B cell (primary cell): Measurements from ENCODE around the gene RBP4. TPM values are rescaled to one million over a fixed set of nuclear protein-coding genes. Genes with fewer than 3 reads are reported as not detected.

Source experiments
- ATAC-seq: fragments of 200-7000 bp; cut with Tn5 transposase; one replicate; pipeline ENCODE4 v1.10.0; 2021; ENCODE audit warnings: low read depth, mild to moderate bottlenecking, moderate number of reproducible peaks, moderate library complexity
- CTCF ChIA-PET: fragments of 350-600 bp; sonication (Branson Sonifier 250); formaldehyde crosslinking; loops from one replicate; lab custom pipeline; 2021; ENCODE audit warnings: antibody characterized with exemption, inconsistent platforms; lab: Charles Lee
- POLR2A ChIA-PET: fragments of 350-600 bp; sonication (Branson Sonifier 250); formaldehyde crosslinking; loops from one replicate; lab custom pipeline; 2021; ENCODE audit warnings: antibody characterized with exemption; lab: Charles Lee
- DNase-seq: peaks from one replicate; pipeline ENCODE4 v3.0.0; 2013
- H2AFZ ChIP-seq: 2 replicates; pipeline ENCODE4 v1.6.1; 2012; ENCODE audit warnings: mild to moderate bottlenecking, low read depth, low read length; ENCODE audit not compliant: insufficient read depth, poor library complexity, severe bottlenecking
- H3K27ac ChIP-seq, 2 donors: 1 replicate in 1 of 2; 2 replicates in 1 of 2; pipeline ENCODE4 v1.5.1; 2012 to 2013; ENCODE audit warnings: low read length in 2 of 2, mild to moderate bottlenecking in 2 of 2, moderate library complexity in 1 of 2
- H3K27me3 ChIP-seq, 4 experiments: fragments of 200-600 bp in 1 of 4; sonication (generic) in 1 of 4; replicated peaks in 1 of 4; 1 replicate in 2 of 4; 2 replicates in 2 of 4; pipeline versions ENCODE4 v1.6.1 to v1.7.0; 2013 to 2016; ENCODE audit warnings: low read length in 3 of 4, mild to moderate bottlenecking in 2 of 4, mixed read lengths in 1 of 4, moderate library complexity in 1 of 4; ENCODE audit not compliant: insufficient read depth in 4 of 4, control insufficient read depth in 3 of 4; ENCODE audit errors: control extremely low read depth in 1 of 4
- H3K36me3 ChIP-seq, 2 experiments: replicated peaks in 1 of 2; 1 replicate in 1 of 2; 2 replicates in 1 of 2; pipeline versions ENCODE4 v1.6.1 to v1.7.1; 2013; ENCODE audit warnings: low read length in 1 of 2; ENCODE audit not compliant: insufficient read depth in 2 of 2, control insufficient read depth in 1 of 2; ENCODE audit errors: control extremely low read depth in 1 of 2, extremely low read depth in 1 of 2
- H3K4me1 ChIP-seq, 2 donors: fragments of 200-600 bp in 1 of 2; sonication (generic) in 1 of 2; 1 replicate in 1 of 2; 2 replicates in 1 of 2; pipeline versions ENCODE4 v1.5.1 to v1.6.1; 2013 to 2017; ENCODE audit warnings: low read length in 2 of 2; ENCODE audit not compliant: control insufficient read depth in 2 of 2, insufficient read depth in 2 of 2
- H3K4me2 ChIP-seq: replicated peaks from 2 replicates; pipeline ENCODE3; 2012; ENCODE audit warnings: mild to moderate bottlenecking, low read depth, low read length; ENCODE audit not compliant: poor library complexity, severe bottlenecking
- H3K4me3 ChIP-seq, 5 experiments: fragments of 200-600 bp in 1 of 5; sonication (generic) in 1 of 5; 1 replicate in 3 of 5; 2 replicates in 2 of 5; pipeline versions ENCODE4 v1.5.1 to v1.7.0; 2011 to 2016; ENCODE audit warnings: low read length in 4 of 5, mild to moderate bottlenecking in 4 of 5, low read depth in 2 of 5, control low read depth in 1 of 5, moderate library complexity in 1 of 5; ENCODE audit not compliant: insufficient read depth in 1 of 5; ENCODE audit errors: control extremely low read depth in 1 of 5, extremely low read depth in 1 of 5
- H3K79me2 ChIP-seq: fragments of 200-600 bp; sonication (generic); one replicate; pipeline ENCODE4 v1.6.0; 2016; ENCODE audit warnings: low read length; ENCODE audit not compliant: control insufficient read depth, insufficient read depth
- H3K9ac ChIP-seq: fragments of 200-600 bp; sonication (generic); 2 replicates; pipeline ENCODE4 v1.6.1; 2017; ENCODE audit warnings: mild to moderate bottlenecking, low read length, moderate library complexity
- H3K9me3 ChIP-seq, 3 donors: one replicate each; pipeline versions ENCODE4 v1.6.1 to v1.7.1; 2013; ENCODE audit warnings: low read length in 2 of 3; ENCODE audit not compliant: control insufficient read depth in 2 of 3, insufficient read depth in 1 of 3; ENCODE audit errors: control extremely low read depth in 1 of 3
- H4K20me1 ChIP-seq: 2 replicates; pipeline ENCODE4 v1.6.0; 2012; ENCODE audit warnings: mild to moderate bottlenecking, low read length; ENCODE audit not compliant: insufficient read depth, control insufficient read depth, poor library complexity, severe bottlenecking
- H3K27ac Mint-ChIP-seq: one replicate; pipeline ENCODE4 v1.8.0; 2021; ENCODE audit warnings: mixed read lengths
- H3K27me3 Mint-ChIP-seq: one replicate; pipeline ENCODE4 v1.8.0; 2021; ENCODE audit warnings: mixed read lengths
- H3K4me1 Mint-ChIP-seq: one replicate; pipeline ENCODE4 v1.8.0; 2021; ENCODE audit warnings: mixed read lengths
- H3K4me3 Mint-ChIP-seq: one replicate; pipeline ENCODE4 v1.8.0; 2021; ENCODE audit warnings: mixed read lengths
- H3K9me3 Mint-ChIP-seq: one replicate; pipeline ENCODE4 v1.8.0; 2022; ENCODE audit warnings: mixed read lengths; ENCODE audit not compliant: insufficient read depth
- EZH2 ChIP-seq: IDR thresholded peaks from 2 replicates; pipeline ENCODE4 v1.6.1; 2012; ENCODE audit warnings: borderline replicate concordance, low read depth, mild to moderate bottlenecking, moderate library complexity, low read length; ENCODE audit not compliant: insufficient read depth, poor library complexity, severe bottlenecking
- WGBS: methylation state at CpG from one replicate; pipeline ENCODE4 v1.1.5; 2013; ENCODE audit warnings: missing lambda C conversion rate; ENCODE audit not compliant: insufficient coverage; 5-methylcytosine and 5-hydroxymethylcytosine counted together
- intact Hi-C: fragments of 100-400 bp; cut with micrococcal nuclease; formaldehyde crosslinking; loops from one replicate; pipeline ENCODE4 v1.10.0; 2022
- polyA plus RNA-seq: library from polyadenylated mRNA; depleted of rRNA; stranded (reverse); fragments of >200 nt; gene quantifications from 2 replicates; pipeline ENCODE4 v1.2.3, GENCODE V29; 2012
- total RNA-seq, 2 donors: library from RNA; stranded (reverse); fragments of 120-200 nt in 1 of 2; gene quantifications; 1 replicate in 1 of 2; 2 replicates in 1 of 2; pipeline versions ENCODE4 v1.2.3 to v1.2.4, GENCODE V29; 2013 to 2022
- TF ChIP-seq, protein P1 (sequence below): fragments of 200-600 bp; IDR thresholded peaks from one replicate; pipeline ENCODE4 v1.8.0; 2022; ENCODE audit warnings: antibody characterized with exemption, mild to moderate bottlenecking

Gene RBP4
- total and polyA plus RNA-seq, 2 donors (not counting 1 experiment from before 2014, with no cell fraction given): not detected

DNA sequence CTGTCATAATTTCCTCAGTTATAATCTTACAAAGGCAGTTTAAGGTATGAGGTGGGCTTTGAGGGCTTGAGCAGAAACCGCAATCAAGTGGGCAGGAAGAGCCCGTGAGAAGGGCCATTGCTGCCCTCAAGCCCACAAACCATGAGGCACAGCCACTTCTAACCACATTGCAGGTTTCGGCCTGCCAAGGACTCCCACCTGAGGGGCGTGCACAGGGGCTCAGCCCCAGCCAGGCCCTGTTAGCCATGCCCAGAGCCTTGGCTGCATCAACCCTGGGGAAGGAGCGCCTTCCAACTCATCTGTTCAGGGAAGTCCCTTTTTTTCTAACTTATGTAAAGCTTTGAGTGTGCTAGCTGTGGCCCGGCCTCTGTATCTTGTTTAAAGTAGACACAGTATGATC, 40.5 kb downstream of the RBP4 start:
- H3K4me3 ChIP-seq: no peak overlapping the region
- H3K4me1 ChIP-seq: no peaks in the 10 kb centered on the region
- no peaks in the 10 kb centered on the region for H4K20me1 ChIP-seq
- POLR2A ChIA-PET: no interaction called here
- peaks cover 27% of the 10 kb centered on the region for H3K27me3 Mint-ChIP-seq
- intact Hi-C loops: no loop called here
- no peaks in the 10 kb centered on the region for H3K79me2 ChIP-seq
- no peaks in the 10 kb centered on the region for H3K9me3 ChIP-seq
- ATAC-seq (no peak), DNase-seq (no peak)
- H3K4me1 Mint-ChIP-seq: no peaks in the 10 kb centered on the region
- WGBS: 90% methylated on average over 4 of the region's 6 CpGs
- H3K4me3 Mint-ChIP-seq: no peak overlapping the region
- no peaks in the 10 kb centered on the region for H3K9me3 Mint-ChIP-seq
- no peak overlapping the region for H2AFZ ChIP-seq
- no peak overlapping the region for H3K27ac Mint-ChIP-seq
- peaks cover 0 to 3% (median 0%) of the 10 kb centered on the region in 4 experiments for H3K27me3 ChIP-seq
- no peak overlapping the region for H3K9ac ChIP-seq
- H3K4me2 ChIP-seq: no peak overlapping the region
- H3K36me3 ChIP-seq: no peaks in the 10 kb centered on the region
- H3K27ac ChIP-seq: no peak overlapping the region
- CTCF ChIA-PET: no interaction called here
- TF ChIP-seq, protein P1, sequence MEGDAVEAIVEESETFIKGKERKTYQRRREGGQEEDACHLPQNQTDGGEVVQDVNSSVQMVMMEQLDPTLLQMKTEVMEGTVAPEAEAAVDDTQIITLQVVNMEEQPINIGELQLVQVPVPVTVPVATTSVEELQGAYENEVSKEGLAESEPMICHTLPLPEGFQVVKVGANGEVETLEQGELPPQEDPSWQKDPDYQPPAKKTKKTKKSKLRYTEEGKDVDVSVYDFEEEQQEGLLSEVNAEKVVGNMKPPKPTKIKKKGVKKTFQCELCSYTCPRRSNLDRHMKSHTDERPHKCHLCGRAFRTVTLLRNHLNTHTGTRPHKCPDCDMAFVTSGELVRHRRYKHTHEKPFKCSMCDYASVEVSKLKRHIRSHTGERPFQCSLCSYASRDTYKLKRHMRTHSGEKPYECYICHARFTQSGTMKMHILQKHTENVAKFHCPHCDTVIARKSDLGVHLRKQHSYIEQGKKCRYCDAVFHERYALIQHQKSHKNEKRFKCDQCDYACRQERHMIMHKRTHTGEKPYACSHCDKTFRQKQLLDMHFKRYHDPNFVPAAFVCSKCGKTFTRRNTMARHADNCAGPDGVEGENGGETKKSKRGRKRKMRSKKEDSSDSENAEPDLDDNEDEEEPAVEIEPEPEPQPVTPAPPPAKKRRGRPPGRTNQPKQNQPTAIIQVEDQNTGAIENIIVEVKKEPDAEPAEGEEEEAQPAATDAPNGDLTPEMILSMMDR: no peak
- TF ChIP-seq EZH2: no peak

DNA sequence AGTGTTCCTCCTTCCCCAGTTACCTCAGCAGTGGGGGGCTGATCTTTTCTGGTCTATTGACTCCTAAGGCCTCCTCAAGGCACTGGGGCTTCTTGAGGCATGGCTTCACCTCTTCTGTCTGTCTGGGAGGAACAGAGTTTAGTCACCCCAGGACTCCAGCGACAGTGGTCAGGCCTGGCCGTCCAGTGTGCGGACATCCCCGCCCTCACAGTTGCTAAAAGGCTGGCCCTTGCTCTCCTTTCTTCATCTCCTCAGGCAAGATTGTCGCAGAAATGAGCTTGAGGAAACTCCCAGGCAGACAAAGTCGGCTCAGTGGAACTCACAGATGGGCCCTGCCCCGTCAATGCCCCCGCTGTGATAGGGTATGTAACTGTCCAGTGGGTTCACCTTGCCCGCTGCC, 41.5 kb downstream of the RBP4 start:
- 91% methylated on average over 5 of the region's 9 CpGs for WGBS
- peaks cover 0 to 4% (median 0%) of the 10 kb centered on the region in 3 donors for H3K9me3 ChIP-seq
- ChIA-PET CTCF (no interaction called here), POLR2A (no interaction called here)
- Mint-ChIP-seq H3K4me1 (peaks cover 2% of the 10 kb centered on the region), H3K27ac (no peak overlapping the region), H3K9me3 (no peaks in the 10 kb centered on the region), H3K27me3 (peaks cover 18% of the 10 kb centered on the region), H3K4me3 (no peak overlapping the region)
- H4K20me1 ChIP-seq: no peaks in the 10 kb centered on the region
- intact Hi-C loops: no loop called here
- no peaks in the 10 kb centered on the region for H3K4me1 ChIP-seq
- peaks cover 0 to 3% (median 0%) of the 10 kb centered on the region in 4 experiments for H3K27me3 ChIP-seq
- no peak overlapping the region for H3K27ac ChIP-seq
- no peak for DNase-seq
- no peak overlapping the region for H3K4me2 ChIP-seq
- TF ChIP-seq, protein P1: no peak
- TF ChIP-seq EZH2: no peak
- no peak overlapping the region for H3K9ac ChIP-seq
- H3K36me3 ChIP-seq: no peaks in the 10 kb centered on the region
- H2AFZ ChIP-seq: no peak overlapping the region
- H3K4me3 ChIP-seq: no peak overlapping the region
- no peaks in the 10 kb centered on the region for H3K79me2 ChIP-seq
- ATAC-seq: no peak
